NT2/D1 (cell line): ENCODE data around the gene PTTG1IP2.

Experiments
- SUZ12 ChIP-seq: IDR thresholded peaks from 2 replicates; pipeline ENCODE4 v1.6.1; 2011; ENCODE audit not compliant: insufficient read length, insufficient read depth; ENCODE audit errors: extremely low read depth
- YY1 ChIP-seq: IDR thresholded peaks from 2 replicates; pipeline ENCODE4 v1.6.1; 2011; ENCODE audit not compliant: insufficient read length, insufficient read depth
- ZNF274 ChIP-seq: IDR thresholded peaks from 2 replicates; pipeline ENCODE4 v1.6.1; 2011; ENCODE audit warnings: mild to moderate bottlenecking, low read depth, low read length

DNA sequence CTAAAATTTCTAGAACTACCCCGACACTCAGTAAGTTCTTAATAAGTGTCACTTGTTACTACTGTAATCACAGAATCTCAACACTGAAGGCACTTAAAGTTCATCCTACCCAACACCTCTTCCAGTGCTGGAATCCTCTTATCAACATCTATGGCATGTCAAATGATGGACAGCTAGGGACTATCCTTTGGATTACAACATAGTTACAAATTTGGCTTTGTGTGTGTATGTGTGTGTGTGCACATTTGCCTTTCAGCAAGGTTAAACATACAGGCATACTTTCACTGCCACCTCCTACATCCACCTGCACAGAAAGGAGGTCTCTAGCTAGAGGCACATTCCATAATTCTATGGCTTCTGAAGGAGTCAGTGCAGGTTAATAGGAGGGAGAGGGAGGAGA is 25.8 kb downstream of the PTTG1IP2 start:
- TF ChIP-seq YY1 = no peak
- TF ChIP-seq ZNF274 = no peak
- TF ChIP-seq SUZ12 = no peak
